ENCODE measurements around the gene ALK.

GRCh38 chr2:29796446-29796845 is 124.9 kb downstream of the ALK start:
- TF ChIP-seq ZNF558 (tag by site-specific recombination; IDR thresholded peaks at IDR 0.05): no peak
- TF ChIP-seq CTCF (tag by site-specific recombination; IDR thresholded peaks at IDR 0.05): no peak
- TF ChIP-seq ZNF580 (tag by site-specific recombination; IDR thresholded peaks at IDR 0.05): no peak
- no peak for TF ChIP-seq REST (tag by site-specific recombination; IDR thresholded peaks at IDR 0.05)
- TF ChIP-seq ZBTB26 (tag by site-specific recombination; optimal IDR thresholded peaks at IDR 0.05): no peak
- no peak for TF ChIP-seq PBX3 (CRISPR knock-in tag; IDR thresholded peaks at IDR 0.05)
- TF ChIP-seq ZNF391 (tag by site-specific recombination; IDR thresholded peaks at IDR 0.05; ENCODE audit: borderline replicate concordance, low read depth): no peak
- no peak for TF ChIP-seq ZFP3 (tag by site-specific recombination; IDR thresholded peaks at IDR 0.05; ENCODE audit: low read depth)
- no peak for TF ChIP-seq TRIM28 (IDR thresholded peaks at IDR 0.05; ENCODE audit: borderline replicate concordance, low read length)
- no peak for TF ChIP-seq ZBTB21 (tag by site-specific recombination; IDR thresholded peaks at IDR 0.05)
- TF ChIP-seq ZEB2 (tag by site-specific recombination; IDR thresholded peaks at IDR 0.05): no peak

Data from HEK293 (cell line).